Natural killer cell (primary cell): ENCODE results near the gene VEZF1. TPM values are rescaled to one million over a fixed set of nuclear protein-coding genes. Genes with fewer than 3 reads are reported as not detected.

ENCODE experiments used
- ATAC-seq, 3 donors: fragments of 150-1000 bp in 2 of 3; fragments of 200-7000 bp in 1 of 3; cut with Tn5 transposase; 1 replicate in 1 of 3; 2 replicates in 2 of 3; pipeline ENCODE4 v1.10.0; 2021; ENCODE audit warnings: mild to moderate bottlenecking in 2 of 3, moderate library complexity in 2 of 3
- DNase-seq, 2 donors: peaks; one replicate each; pipeline versions ENCODE4 v3.0.0 to v3.0.0-alpha.2; 2013 to 2021; ENCODE audit warnings: mixed read lengths in 1 of 2
- H3K27ac ChIP-seq: one replicate; pipeline ENCODE4 v1.5.1; 2013; ENCODE audit warnings: mild to moderate bottlenecking, low read length
- H3K27me3 ChIP-seq: one replicate; pipeline ENCODE4 v1.6.1; 2013; ENCODE audit warnings: low read length; ENCODE audit not compliant: control insufficient read depth, insufficient read depth
- H3K36me3 ChIP-seq: one replicate; pipeline ENCODE4 v1.6.1; 2013; ENCODE audit warnings: low read length; ENCODE audit not compliant: control insufficient read depth, insufficient read depth
- H3K4me1 ChIP-seq: one replicate; pipeline ENCODE4 v1.6.1; 2013; ENCODE audit warnings: low read length; ENCODE audit not compliant: control insufficient read depth, insufficient read depth
- H3K4me3 ChIP-seq: one replicate; pipeline ENCODE4 v1.5.1; 2013; ENCODE audit warnings: low read length
- H3K9me3 ChIP-seq: one replicate; pipeline ENCODE4 v1.6.1; 2013; ENCODE audit warnings: low read length; ENCODE audit not compliant: control insufficient read depth, insufficient read depth
- H3K27ac Mint-ChIP-seq, 2 donors: one replicate each; pipeline ENCODE4 v1.8.0; 2022; ENCODE audit warnings: mild to moderate bottlenecking in 2 of 2, mixed read lengths in 2 of 2, moderate library complexity in 1 of 2
- H3K27me3 Mint-ChIP-seq, 2 donors: one replicate each; pipeline ENCODE4 v1.8.0; 2022; ENCODE audit warnings: low read depth in 2 of 2, mixed read lengths in 2 of 2
- H3K36me3 Mint-ChIP-seq: one replicate; pipeline ENCODE4 v1.8.0; 2022; ENCODE audit warnings: mixed read lengths
- H3K4me1 Mint-ChIP-seq, 2 donors: one replicate each; pipeline ENCODE4 v1.8.0; 2022; ENCODE audit warnings: mixed read lengths in 2 of 2
- H3K4me3 Mint-ChIP-seq: one replicate; pipeline ENCODE4 v1.8.0; 2022; ENCODE audit warnings: mild to moderate bottlenecking, moderate library complexity, mixed read lengths
- H3K9me3 Mint-ChIP-seq, 2 donors: one replicate each; pipeline ENCODE4 v1.8.0; 2022; ENCODE audit warnings: mixed read lengths in 2 of 2
- CTCF ChIP-seq: fragments of 200-600 bp; IDR thresholded peaks from one replicate; pipeline ENCODE4 v1.8.0; 2022; ENCODE audit warnings: antibody characterized with exemption
- WGBS: methylation state at CpG from one replicate; pipeline ENCODE4 v1.1.7; 2013; ENCODE audit warnings: missing lambda C conversion rate; ENCODE audit not compliant: insufficient coverage; 5-methylcytosine and 5-hydroxymethylcytosine counted together
- intact Hi-C: fragments of 100-400 bp; cut with micrococcal nuclease; formaldehyde crosslinking; loops from one replicate; pipeline ENCODE4 v1.14.2; 2022
- total RNA-seq, 4 donors: library from RNA; stranded (reverse); fragments of 120-200 nt in 1 of 4; gene quantifications; one replicate each; pipeline versions ENCODE4 v1.2.3 to v1.2.4, GENCODE V29; 2013 to 2022

The VEZF1 gene
- total RNA-seq, 3 donors from 2014 or later (not counting 1 experiment from before 2014, with no cell fraction given): 49.8 to 64.6 (median 63.4) TPM

GRCh38 chr17:57999496-58000017, 11.5 kb upstream of the VEZF1 start:
- Mint-ChIP-seq H3K4me1 (peaks cover 22 to 23% of the 10 kb centered on the region in 2 donors), H3K27me3 (no peaks in the 10 kb centered on the region), H3K4me3 (no peak overlapping the region)

GRCh38 chr17:57999010-57999495, 11.0 kb upstream of the VEZF1 start:
- no peak overlapping the region for H3K27ac ChIP-seq

More at GRCh38 chr17:57999496-58000017, 11.5 kb upstream of the VEZF1 start:
- TF ChIP-seq CTCF: peak; percentile 92
- H3K27ac Mint-ChIP-seq: peak overlapping the region; percentile 42 to 53
- 91% methylated on average over 1 of the region's 1 CpG for WGBS
- no peaks in the 10 kb centered on the region for H3K9me3 ChIP-seq
- H3K27ac ChIP-seq: no peak overlapping the region
- DNase-seq: peak in 1 of 2 donors; percentile 87
- ATAC-seq: peak; percentile 77 to 86 (median 79)
- H3K36me3 ChIP-seq: peaks cover 54% of the 10 kb centered on the region
- H3K9me3 Mint-ChIP-seq: no peaks in the 10 kb centered on the region
- H3K27me3 ChIP-seq: no peaks in the 10 kb centered on the region
- no peak overlapping the region for H3K4me3 ChIP-seq
- peaks cover 4% of the 10 kb centered on the region for H3K4me1 ChIP-seq
- intact Hi-C loops: loop anchor here (1.0 to 10.0 kb wide), 4 partner anchors 52 to 515 kb away; partner anchors contain the start of gene MTMR4
- peaks cover under 1% of the 10 kb centered on the region for H3K36me3 Mint-ChIP-seq

GRCh38 chr17:57997085-57997809, 9.2 kb upstream of the VEZF1 start:
- peaks cover 31% of the 10 kb centered on the region for H3K36me3 ChIP-seq
- ATAC-seq (no peak), DNase-seq (no peak)
- Mint-ChIP-seq H3K36me3 (no peaks in the 10 kb centered on the region), H3K4me3 (no peak overlapping the region), H3K27me3 (no peaks in the 10 kb centered on the region), H3K27ac (peak overlapping the region; percentile 23 to 64), H3K9me3 (no peaks in the 10 kb centered on the region), H3K4me1 (peaks cover 10 to 14% of the 10 kb centered on the region in 2 donors)
- no peaks in the 10 kb centered on the region for H3K27me3 ChIP-seq
- 100% methylated on average over 1 of the region's 3 CpGs for WGBS
- no peak for TF ChIP-seq CTCF
- intact Hi-C loops: loop anchor here (5.0 kb wide), 1 partner anchor 50 kb away; no protein-coding TSS in a partner anchor
- peaks cover 11% of the 10 kb centered on the region for H3K4me1 ChIP-seq
- H3K4me3 ChIP-seq: no peak overlapping the region
- H3K27ac ChIP-seq: no peak overlapping the region
- no peaks in the 10 kb centered on the region for H3K9me3 ChIP-seq

More at GRCh38 chr17:57999010-57999495, 11.0 kb upstream of the VEZF1 start:
- intact Hi-C loops: loop anchor here (1.0 to 5.0 kb wide), 3 partner anchors 52 to 141 kb away; no protein-coding TSS in a partner anchor
- DNase-seq: no peak
- peaks cover 22 to 23% of the 10 kb centered on the region in 2 donors for H3K4me1 Mint-ChIP-seq
- H3K4me1 ChIP-seq: peaks cover 4% of the 10 kb centered on the region
- no peak overlapping the region for H3K4me3 ChIP-seq
- peak overlapping the region; percentile 42 to 53 for H3K27ac Mint-ChIP-seq
- no peak for ATAC-seq
- peaks cover 49% of the 10 kb centered on the region for H3K36me3 ChIP-seq
- H3K27me3 ChIP-seq: no peaks in the 10 kb centered on the region
- no peak overlapping the region for H3K4me3 Mint-ChIP-seq
- H3K36me3 Mint-ChIP-seq: no peaks in the 10 kb centered on the region
- H3K27me3 Mint-ChIP-seq: no peaks in the 10 kb centered on the region
- no peaks in the 10 kb centered on the region for H3K9me3 Mint-ChIP-seq
- no peak for TF ChIP-seq CTCF
- no peaks in the 10 kb centered on the region for H3K9me3 ChIP-seq
